T-helper 1 cell treated with Interleukin-12 subunit alpha and Interleukin-12 subunit beta and Interleukin-4 antibody, amounts not matched to agents 30 μg/mL and 1 μg/mL, for 36 hours (primary cell): ENCODE results near the gene ABCC1.

Experiments
- H3K27ac Mint-ChIP-seq: one replicate; pipeline ENCODE4 v1.8.0; 2021; ENCODE audit warnings: mild to moderate bottlenecking, mixed read lengths
- H3K27me3 Mint-ChIP-seq: one replicate; pipeline ENCODE4 v1.8.0; 2021; ENCODE audit warnings: low read depth, mixed read lengths
- H3K36me3 Mint-ChIP-seq: one replicate; pipeline ENCODE4 v1.8.0; 2021; ENCODE audit warnings: low read depth, mixed read lengths
- H3K4me1 Mint-ChIP-seq: one replicate; pipeline ENCODE4 v1.8.0; 2021; ENCODE audit warnings: low read depth, mixed read lengths
- H3K4me3 Mint-ChIP-seq: one replicate; pipeline ENCODE4 v1.8.0; 2021; ENCODE audit warnings: mild to moderate bottlenecking, moderate library complexity, mixed read lengths
- H3K9me3 Mint-ChIP-seq: one replicate; pipeline ENCODE4 v1.8.0; 2021; ENCODE audit warnings: mixed read lengths

Gene ABCC1

GRCh38 chr16:16106466-16106865, 157.1 kb downstream of the ABCC1 start:
- no peaks in the 10 kb centered on the region for H3K4me1 Mint-ChIP-seq
- no peak overlapping the region for H3K27ac Mint-ChIP-seq
- H3K4me3 Mint-ChIP-seq: no peak overlapping the region
- H3K27me3 Mint-ChIP-seq: no peaks in the 10 kb centered on the region
- H3K36me3 Mint-ChIP-seq: peaks cover 42% of the 10 kb centered on the region
- no peaks in the 10 kb centered on the region for H3K9me3 Mint-ChIP-seq

DNA sequence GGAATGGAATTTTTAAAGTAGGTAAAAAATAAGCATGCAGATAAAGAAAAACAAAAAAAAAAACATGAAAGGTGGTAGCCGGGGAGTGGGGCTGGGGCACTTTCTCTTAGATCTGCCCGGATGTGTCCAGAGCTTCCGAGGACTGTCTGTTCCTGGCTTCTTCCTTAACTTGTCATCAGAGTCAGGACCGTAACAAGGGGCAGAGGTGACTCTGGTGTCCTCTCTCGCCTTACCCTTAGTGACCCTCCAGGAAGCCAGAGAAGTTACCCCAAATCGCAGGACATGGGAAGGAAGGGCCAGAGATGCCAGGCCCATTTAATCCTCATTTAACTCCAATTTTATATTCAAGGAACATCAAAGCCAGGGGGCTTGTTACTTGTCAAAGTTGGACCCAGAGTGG, 158.4 kb downstream of the ABCC1 start:
- Mint-ChIP-seq H3K4me1 (no peaks in the 10 kb centered on the region), H3K4me3 (no peak overlapping the region), H3K9me3 (no peaks in the 10 kb centered on the region), H3K27me3 (no peaks in the 10 kb centered on the region), H3K36me3 (peaks cover 43% of the 10 kb centered on the region), H3K27ac (no peak overlapping the region)

DNA sequence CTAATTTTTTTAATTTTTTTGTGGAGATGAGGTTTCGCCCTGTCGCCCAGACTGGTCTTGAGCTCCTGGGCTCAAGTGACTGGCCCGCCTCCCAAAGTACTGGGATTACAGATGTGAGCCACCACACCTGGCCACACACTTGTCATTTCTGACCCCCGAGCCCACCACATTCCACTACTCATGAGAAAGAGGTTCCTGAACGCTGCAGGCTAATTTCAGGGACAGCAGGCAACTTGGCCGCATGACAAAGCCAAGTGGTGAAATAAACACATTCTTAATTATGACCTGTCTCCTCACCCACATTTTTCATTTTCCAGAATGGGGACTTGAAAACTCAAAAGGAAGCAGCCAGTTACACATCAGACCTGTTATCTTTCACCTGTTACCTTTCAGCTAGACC, 159.3 kb downstream of the ABCC1 start:
- Mint-ChIP-seq H3K27me3 (no peaks in the 10 kb centered on the region), H3K4me1 (no peaks in the 10 kb centered on the region), H3K4me3 (no peak overlapping the region), H3K27ac (no peak overlapping the region), H3K9me3 (no peaks in the 10 kb centered on the region), H3K36me3 (peaks cover 46% of the 10 kb centered on the region)

GRCh38 chr16:16109453-16110110, 160.2 kb downstream of the ABCC1 start:
- peaks cover 48% of the 10 kb centered on the region for H3K36me3 Mint-ChIP-seq
- no peak overlapping the region for H3K4me3 Mint-ChIP-seq
- H3K4me1 Mint-ChIP-seq: no peaks in the 10 kb centered on the region
- no peaks in the 10 kb centered on the region for H3K27me3 Mint-ChIP-seq
- H3K9me3 Mint-ChIP-seq: no peaks in the 10 kb centered on the region
- no peak overlapping the region for H3K27ac Mint-ChIP-seq

DNA sequence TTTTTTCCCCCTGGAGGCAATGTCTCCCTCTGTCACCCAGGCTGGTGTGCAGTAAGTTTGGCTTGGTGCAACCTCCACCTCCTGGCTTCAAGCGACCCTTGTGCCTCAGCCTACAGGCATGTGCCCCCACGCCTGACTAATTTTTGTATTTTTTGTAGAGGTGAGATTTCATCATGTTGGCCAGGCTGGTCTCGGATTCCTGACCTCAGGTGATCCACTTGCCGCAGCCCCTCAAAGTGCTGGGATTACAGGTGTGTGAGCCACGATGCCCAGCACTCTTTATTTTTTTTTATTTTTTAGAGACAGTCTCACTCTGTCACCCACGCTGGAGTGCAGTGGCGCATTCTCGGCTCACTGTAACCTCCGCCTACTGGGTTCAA, 160.7 kb downstream of the ABCC1 start:
- Mint-ChIP-seq H3K27ac (no peak overlapping the region), H3K27me3 (no peaks in the 10 kb centered on the region), H3K4me1 (no peaks in the 10 kb centered on the region), H3K36me3 (peaks cover 53% of the 10 kb centered on the region), H3K9me3 (no peaks in the 10 kb centered on the region), H3K4me3 (no peak overlapping the region)

DNA sequence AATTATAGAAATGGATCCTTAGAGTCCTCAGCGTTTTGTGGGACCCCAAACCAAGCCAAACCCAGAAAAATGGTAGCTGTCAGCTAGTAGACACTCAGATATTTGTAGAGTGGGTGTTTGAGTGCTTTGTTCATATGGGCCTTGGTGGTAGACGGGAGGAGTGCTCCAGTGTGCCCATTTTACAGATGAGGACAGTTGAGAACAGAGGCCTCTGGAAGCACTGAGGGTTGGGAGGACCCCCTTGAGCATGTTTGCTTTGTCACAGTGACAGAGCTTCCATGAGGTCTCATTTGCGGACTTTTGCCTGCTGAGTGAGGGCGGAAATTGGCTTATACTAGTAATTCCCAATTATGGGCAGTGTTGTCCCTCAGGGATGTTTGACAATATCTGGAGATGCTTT, 162.2 kb downstream of the ABCC1 start:
- Mint-ChIP-seq H3K36me3 (peaks cover 62% of the 10 kb centered on the region), H3K4me3 (no peak overlapping the region), H3K4me1 (no peaks in the 10 kb centered on the region), H3K27ac (peak overlapping the region; percentile 3), H3K9me3 (no peaks in the 10 kb centered on the region), H3K27me3 (no peaks in the 10 kb centered on the region)

DNA sequence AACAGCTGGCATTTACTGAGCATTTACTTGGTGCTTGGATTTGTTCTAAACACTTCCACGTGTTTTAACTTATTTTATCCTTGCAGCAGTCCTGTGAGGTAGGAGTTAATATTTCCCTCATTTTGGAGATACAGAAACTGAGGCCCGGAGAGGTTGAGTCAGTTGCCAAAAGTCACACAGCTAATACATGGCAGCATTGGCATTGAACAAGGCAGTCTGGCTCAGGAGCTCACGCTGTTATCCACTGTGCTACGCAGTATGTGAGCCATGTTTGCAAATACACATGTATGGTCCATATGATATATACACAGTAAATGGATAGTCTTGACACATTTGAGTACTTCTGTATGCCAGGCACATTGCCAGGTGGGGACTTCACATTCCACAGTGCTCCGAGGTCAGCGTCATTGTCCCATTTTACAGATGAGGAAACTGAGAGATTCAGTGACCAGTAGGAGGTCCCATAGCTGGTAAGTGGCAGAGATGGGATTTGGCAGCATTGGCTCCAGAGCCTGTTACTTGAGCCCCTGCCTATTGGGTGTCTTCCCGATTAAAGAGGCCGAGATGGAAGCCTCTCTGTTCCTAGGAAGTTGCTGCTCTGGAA, 163.1 kb downstream of the ABCC1 start:
- Mint-ChIP-seq H3K27me3 (no peaks in the 10 kb centered on the region), H3K4me3 (no peak overlapping the region), H3K4me1 (no peaks in the 10 kb centered on the region), H3K9me3 (peaks cover 8% of the 10 kb centered on the region), H3K36me3 (peaks cover 66% of the 10 kb centered on the region), H3K27ac (no peak overlapping the region)

- Mint-ChIP-seq H3K36me3 (peaks cover 69% of the 10 kb centered on the region), H3K4me3 (no peak overlapping the region), H3K27ac (no peak overlapping the region), H3K27me3 (no peaks in the 10 kb centered on the region), H3K9me3 (peaks cover 12% of the 10 kb centered on the region), H3K4me1 (no peaks in the 10 kb centered on the region)
Observed at GRCh38 chr16:16113076-16113475, 163.7 kb downstream of the ABCC1 start.

DNA sequence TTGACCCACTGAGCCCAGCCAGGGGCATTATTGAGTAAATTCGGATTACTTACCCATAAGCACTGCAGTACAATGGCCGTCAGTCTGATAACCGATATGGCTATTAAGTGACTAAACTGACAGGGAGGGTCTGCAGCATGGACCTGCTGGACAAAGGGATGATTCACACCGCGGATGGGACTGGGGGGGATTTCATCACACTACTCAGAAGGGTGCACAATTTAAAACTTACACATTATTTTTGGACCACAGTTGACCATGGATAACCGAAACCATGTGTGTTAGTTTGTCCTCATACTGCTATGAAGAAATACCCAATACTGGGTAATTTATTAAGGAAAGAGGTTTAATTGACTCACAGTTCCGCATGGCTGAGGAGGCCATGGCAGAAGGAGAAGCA, 167.4 kb downstream of the ABCC1 start:
- Mint-ChIP-seq H3K4me3 (no peak overlapping the region), H3K9me3 (peaks cover 22% of the 10 kb centered on the region), H3K36me3 (peaks cover 80% of the 10 kb centered on the region), H3K4me1 (peaks cover 5% of the 10 kb centered on the region), H3K27me3 (no peaks in the 10 kb centered on the region), H3K27ac (no peak overlapping the region)

- no peak overlapping the region for H3K27ac Mint-ChIP-seq
- H3K9me3 Mint-ChIP-seq: peaks cover 22% of the 10 kb centered on the region
- no peaks in the 10 kb centered on the region for H3K27me3 Mint-ChIP-seq
- H3K4me1 Mint-ChIP-seq: peaks cover 5% of the 10 kb centered on the region
- no peak overlapping the region for H3K4me3 Mint-ChIP-seq
- H3K36me3 Mint-ChIP-seq: peaks cover 84% of the 10 kb centered on the region
Observed at GRCh38 chr16:16118337-16118736, 168.9 kb downstream of the ABCC1 start.

DNA sequence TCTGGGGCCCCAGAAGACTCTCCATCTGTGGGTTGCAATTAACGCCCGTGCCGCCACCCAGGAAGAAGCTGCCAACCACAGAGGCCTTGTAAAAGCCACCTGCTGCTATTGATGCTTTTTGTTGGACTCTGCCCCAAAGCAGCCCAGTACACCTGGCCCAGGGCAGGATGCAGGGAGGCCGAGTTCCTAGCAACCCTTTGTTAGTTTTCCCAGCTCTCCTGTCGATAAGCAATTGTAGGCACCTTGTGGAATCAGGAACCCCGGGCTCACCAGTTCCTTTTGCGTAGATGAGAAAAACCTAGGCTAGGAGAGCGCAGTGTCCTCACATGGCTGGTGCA, 170.6 kb downstream of the ABCC1 start:
- peaks cover 87% of the 10 kb centered on the region for H3K36me3 Mint-ChIP-seq
- H3K4me3 Mint-ChIP-seq: no peak overlapping the region
- H3K4me1 Mint-ChIP-seq: peaks cover 5% of the 10 kb centered on the region
- H3K27me3 Mint-ChIP-seq: no peaks in the 10 kb centered on the region
- H3K27ac Mint-ChIP-seq: no peak overlapping the region
- H3K9me3 Mint-ChIP-seq: peaks cover 33% of the 10 kb centered on the region

DNA sequence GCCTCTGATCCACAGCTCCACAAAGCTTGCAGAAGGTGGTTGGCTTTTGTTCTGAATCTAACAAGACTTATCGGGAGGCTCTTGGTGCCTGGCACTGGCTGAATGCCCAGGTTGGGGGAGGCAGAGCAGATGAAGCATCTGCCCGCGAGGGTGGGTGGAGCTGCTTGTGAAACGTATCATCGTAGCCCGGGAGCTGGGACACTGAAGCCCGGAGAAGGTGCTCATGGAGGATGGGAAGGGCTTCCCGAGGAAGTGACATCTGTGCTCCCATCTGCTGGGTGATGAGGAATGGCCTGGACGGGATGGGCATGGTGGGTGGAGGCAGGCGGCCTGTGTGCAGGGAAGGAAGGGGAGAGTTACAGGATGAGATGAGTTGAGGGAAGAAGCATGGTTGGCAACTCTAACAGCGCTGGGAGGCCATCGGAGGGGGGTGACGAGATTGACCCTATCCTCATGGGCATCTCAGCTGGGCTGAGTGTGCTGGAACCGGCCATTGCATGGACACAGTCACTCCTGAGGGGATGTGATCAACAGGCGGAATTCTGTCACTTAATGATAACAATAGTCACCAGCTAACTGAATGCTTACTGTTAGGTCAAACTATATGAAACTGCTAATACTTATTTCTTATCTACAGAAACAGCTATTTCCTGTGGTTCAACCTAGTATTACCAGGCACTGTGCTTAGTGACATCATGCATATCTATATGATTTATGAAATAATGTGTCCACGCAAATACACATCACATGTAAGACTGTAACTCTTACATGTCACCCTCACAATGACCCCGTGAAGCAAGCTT, 171.2 kb downstream of the ABCC1 start:
- Mint-ChIP-seq H3K27me3 (no peaks in the 10 kb centered on the region), H3K4me1 (peaks cover 5% of the 10 kb centered on the region), H3K4me3 (no peak overlapping the region), H3K27ac (no peak overlapping the region), H3K9me3 (peaks cover 34% of the 10 kb centered on the region), H3K36me3 (peaks cover 89% of the 10 kb centered on the region)

DNA sequence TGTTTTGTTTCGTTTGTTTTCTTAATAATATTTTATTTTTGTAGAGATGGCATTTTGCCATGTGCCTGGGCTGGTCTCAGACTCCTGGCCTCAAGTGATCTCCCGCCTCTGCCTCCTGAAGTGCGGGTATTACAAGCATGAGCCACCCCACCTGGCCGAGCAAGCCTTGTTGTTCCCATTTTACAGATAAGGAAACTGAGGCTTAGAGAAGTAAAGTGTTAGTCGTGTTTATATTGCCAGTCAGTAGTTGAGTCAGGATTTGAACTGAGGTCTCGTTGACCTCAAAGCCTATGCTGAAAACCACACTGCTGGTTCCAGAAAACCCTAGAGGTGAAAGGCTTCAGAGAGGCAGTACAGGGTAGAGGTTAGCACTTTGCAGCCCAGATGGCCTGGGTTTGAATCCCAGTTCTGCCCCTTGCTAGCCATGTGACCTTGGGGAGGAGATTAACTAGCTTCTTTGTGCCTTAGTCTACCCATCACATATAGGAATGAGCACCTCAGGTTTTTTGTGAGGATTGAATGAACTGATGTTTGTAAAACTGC, 171.8 kb downstream of the ABCC1 start:
- no peak overlapping the region for H3K4me3 Mint-ChIP-seq
- H3K27ac Mint-ChIP-seq: no peak overlapping the region
- peaks cover 5% of the 10 kb centered on the region for H3K4me1 Mint-ChIP-seq
- H3K36me3 Mint-ChIP-seq: peaks cover 90% of the 10 kb centered on the region
- no peaks in the 10 kb centered on the region for H3K27me3 Mint-ChIP-seq
- H3K9me3 Mint-ChIP-seq: peaks cover 34% of the 10 kb centered on the region

DNA sequence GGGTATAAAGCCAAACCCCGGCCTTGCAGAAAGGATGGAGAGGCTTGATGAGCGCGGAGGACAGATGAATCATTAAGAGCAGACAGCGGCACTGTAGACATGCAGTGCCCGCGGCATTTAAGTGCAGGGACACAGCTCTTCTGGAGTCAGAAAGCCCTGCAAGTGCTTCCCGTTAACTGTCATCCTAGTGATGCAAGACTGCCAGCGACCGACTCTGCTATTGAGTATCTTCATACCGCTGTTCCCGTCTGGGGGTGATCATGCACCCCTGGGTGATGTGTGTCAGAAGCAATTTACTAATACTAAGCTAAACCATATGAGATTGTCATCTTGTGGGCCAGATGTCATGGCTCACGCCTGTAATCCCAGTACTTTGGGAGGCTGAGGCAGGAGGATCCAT, 172.8 kb downstream of the ABCC1 start:
- H3K4me1 Mint-ChIP-seq: peaks cover 5% of the 10 kb centered on the region
- no peak overlapping the region for H3K4me3 Mint-ChIP-seq
- H3K27ac Mint-ChIP-seq: no peak overlapping the region
- H3K9me3 Mint-ChIP-seq: peaks cover 28% of the 10 kb centered on the region
- peaks cover 86% of the 10 kb centered on the region for H3K36me3 Mint-ChIP-seq
- no peaks in the 10 kb centered on the region for H3K27me3 Mint-ChIP-seq

- Mint-ChIP-seq H3K4me3 (no peak overlapping the region), H3K36me3 (peaks cover 75% of the 10 kb centered on the region), H3K4me1 (peaks cover 9% of the 10 kb centered on the region)
Observed at GRCh38 chr16:16124438-16124837, 175.0 kb downstream of the ABCC1 start.

More at GRCh38 chr16:16124438-16124837, 175.0 kb downstream of the ABCC1 start:
- no peak overlapping the region for H3K27ac Mint-ChIP-seq
- H3K27me3 Mint-ChIP-seq: no peaks in the 10 kb centered on the region
- H3K9me3 Mint-ChIP-seq: peaks cover 12% of the 10 kb centered on the region
